ENCODE results near the gene PSIP1. TPM values are rescaled to one million over a fixed set of nuclear protein-coding genes. Genes with fewer than 3 reads are reported as not detected.

Gene PSIP1
- total and polyA plus RNA-seq, 7 donors, result 10.9 to 89.1 (median 65.7) TPM

GRCh38 chr9:15422372-15423230 is 88.2 kb downstream of the PSIP1 start, which contains the start of gene SNAPC3:
TSS of gene SNAPC3 (plus strand) at chr9:15422876. CDS start at chr9:15422880, 4 bp downstream.
- TF ChIP-seq POLR2AphosphoS5 (IDR thresholded peaks at IDR 0.05) (peak; percentile 69 to 88 (median 86)), EP300 (IDR thresholded peaks at IDR 0.05) (peak in 2 of 4 donors; percentile 32 to 53), POLR2A (IDR thresholded peaks at IDR 0.05) (peak; percentile 31 to 60)
- TF ChIP-seq, protein P1, sequence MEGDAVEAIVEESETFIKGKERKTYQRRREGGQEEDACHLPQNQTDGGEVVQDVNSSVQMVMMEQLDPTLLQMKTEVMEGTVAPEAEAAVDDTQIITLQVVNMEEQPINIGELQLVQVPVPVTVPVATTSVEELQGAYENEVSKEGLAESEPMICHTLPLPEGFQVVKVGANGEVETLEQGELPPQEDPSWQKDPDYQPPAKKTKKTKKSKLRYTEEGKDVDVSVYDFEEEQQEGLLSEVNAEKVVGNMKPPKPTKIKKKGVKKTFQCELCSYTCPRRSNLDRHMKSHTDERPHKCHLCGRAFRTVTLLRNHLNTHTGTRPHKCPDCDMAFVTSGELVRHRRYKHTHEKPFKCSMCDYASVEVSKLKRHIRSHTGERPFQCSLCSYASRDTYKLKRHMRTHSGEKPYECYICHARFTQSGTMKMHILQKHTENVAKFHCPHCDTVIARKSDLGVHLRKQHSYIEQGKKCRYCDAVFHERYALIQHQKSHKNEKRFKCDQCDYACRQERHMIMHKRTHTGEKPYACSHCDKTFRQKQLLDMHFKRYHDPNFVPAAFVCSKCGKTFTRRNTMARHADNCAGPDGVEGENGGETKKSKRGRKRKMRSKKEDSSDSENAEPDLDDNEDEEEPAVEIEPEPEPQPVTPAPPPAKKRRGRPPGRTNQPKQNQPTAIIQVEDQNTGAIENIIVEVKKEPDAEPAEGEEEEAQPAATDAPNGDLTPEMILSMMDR (IDR thresholded peaks at IDR 0.05), result peak in 2 of 4 experiments; percentile 20 to 21
- peak; percentile 96 for DNase-seq
- Histone ChIP-seq H3K4me3 (peak within 1 kb of the TSS; percentile 90 to 94 (median 90)), H3K9me3 (no peaks in the 10 kb centered on the region), H3K4me1 (peaks cover 0 to 38% (median 20%) of the 10 kb centered on the region in 4 donors), H3K27me3 (no peaks in the 10 kb centered on the region), H3K36me3 (peaks cover 0 to 25% (median 4%) of the 10 kb centered on the region in 4 donors), H3K27ac (peak within 1 kb of the TSS; percentile 85 to 94 (median 92))
- intact Hi-C loops (cut with DNase I), result loop anchor here (1.0 to 5.0 kb wide), 5 partner anchors 90 to 212 kb away; partner anchors contain the start of genes PSIP1 and TTC39B
- 0 to 1% methylated on average over 70 of the region's 70 CpGs for WGBS, 2 donors

GRCh38 chr9:15421990-15422371 is 88.8 kb downstream of the PSIP1 start:
- Histone ChIP-seq H3K4me1 (peaks cover 0 to 33% (median 20%) of the 10 kb centered on the region in 4 donors), H3K4me3 (peak overlapping the region; percentile 90 to 94 (median 90)), H3K9me3 (no peaks in the 10 kb centered on the region), H3K27me3 (no peaks in the 10 kb centered on the region), H3K27ac (peak overlapping the region; percentile 85 to 94 (median 92)), H3K36me3 (peaks cover 0 to 19% (median 2%) of the 10 kb centered on the region in 4 donors)
- 30 to 54% methylated on average over 9 of the region's 9 CpGs for WGBS, 2 donors
- DNase-seq, result no peak
- TF ChIP-seq POLR2AphosphoS5 (IDR thresholded peaks at IDR 0.05) (no peak), POLR2A (IDR thresholded peaks at IDR 0.05) (no peak), EP300 (IDR thresholded peaks at IDR 0.05) (no peak)
- TF ChIP-seq, protein P1 (IDR thresholded peaks at IDR 0.05), result no peak
- intact Hi-C loops (cut with DNase I), result loop anchor here (1.0 to 5.0 kb wide), 5 partner anchors 90 to 211 kb away; partner anchors contain the start of genes PSIP1 and TTC39B

DNA sequence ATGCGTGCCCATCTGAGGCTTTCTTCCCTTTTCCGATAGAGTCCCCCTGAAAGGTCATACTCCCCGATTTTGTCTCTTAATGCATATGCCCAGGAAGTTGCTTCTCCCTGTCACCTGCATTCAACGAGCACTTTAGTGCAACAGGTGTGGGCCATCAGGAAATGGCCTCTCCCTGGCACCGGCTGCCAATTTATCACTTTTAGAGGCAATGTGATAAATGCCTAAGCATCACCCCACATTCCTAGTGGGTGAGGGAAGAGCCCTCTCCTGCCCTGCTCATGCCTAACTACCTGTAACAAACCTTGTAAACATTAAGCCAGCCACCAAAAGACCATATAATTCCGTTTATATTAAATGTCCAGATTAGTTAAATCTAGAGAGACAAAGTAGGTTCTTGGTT is 89.2 kb downstream of the PSIP1 start:
- TF ChIP-seq, protein P1 (IDR thresholded peaks at IDR 0.05), result no peak
- TF ChIP-seq POLR2A (IDR thresholded peaks at IDR 0.05) (no peak), EP300 (IDR thresholded peaks at IDR 0.05) (no peak)
- DNase-seq, result no peak
- intact Hi-C loops (cut with DNase I), result loop anchor here (5.0 kb wide), 2 partner anchors 91 to 129 kb away; partner anchors contain the start of gene PSIP1
- peaks cover 0 to 18% (median 2%) of the 10 kb centered on the region in 4 donors for H3K36me3 ChIP-seq
- H3K27me3 ChIP-seq, result no peaks in the 10 kb centered on the region
- 40 to 72% methylated on average over 6 of the region's 6 CpGs for WGBS, 2 donors
- peak overlapping the region; percentile 85 to 94 (median 92) for H3K27ac ChIP-seq
- no peak overlapping the region for H3K4me3 ChIP-seq
- peaks cover 0 to 33% (median 20%) of the 10 kb centered on the region in 4 donors for H3K4me1 ChIP-seq
- no peaks in the 10 kb centered on the region for H3K9me3 ChIP-seq

DNA sequence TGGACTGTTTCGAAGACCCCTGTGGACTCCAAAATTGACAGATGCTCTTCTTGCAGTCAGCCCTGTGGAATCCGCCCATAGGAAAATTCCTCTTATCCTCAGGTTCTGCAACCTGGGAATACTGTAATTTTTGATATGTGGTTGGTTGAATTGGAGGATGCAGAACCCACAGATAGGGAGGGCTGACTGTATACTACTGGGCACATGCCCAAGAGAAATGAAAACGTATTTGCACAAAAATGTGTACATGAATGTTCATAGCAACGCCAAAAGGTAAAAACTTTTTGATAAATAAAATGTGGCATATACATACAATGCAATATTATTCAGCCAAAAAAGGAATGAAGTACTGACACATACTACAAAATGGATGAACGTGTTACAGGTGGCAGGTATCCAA is 90.0 kb downstream of the PSIP1 start:
- H3K27me3 ChIP-seq, result no peaks in the 10 kb centered on the region
- H3K4me3 ChIP-seq, result no peak overlapping the region
- TF ChIP-seq POLR2AphosphoS5 (IDR thresholded peaks at IDR 0.05), result no peak
- TF ChIP-seq, protein P1 (IDR thresholded peaks at IDR 0.05), result no peak
- TF ChIP-seq EP300 (IDR thresholded peaks at IDR 0.05), result no peak
- no peak for TF ChIP-seq POLR2A (IDR thresholded peaks at IDR 0.05)
- WGBS, 2 donors, result 46 to 63% methylated on average over 5 of the region's 5 CpGs
- H3K9me3 ChIP-seq, result no peaks in the 10 kb centered on the region
- H3K4me1 ChIP-seq, result peaks cover 0 to 29% (median 18%) of the 10 kb centered on the region in 4 donors
- H3K36me3 ChIP-seq, result peaks cover 0 to 12% (median under 1%) of the 10 kb centered on the region in 4 donors
- DNase-seq, result no peak
- intact Hi-C loops (cut with DNase I), result loop anchor here (5.0 kb wide), 2 partner anchors 92 to 128 kb away; partner anchors contain the start of gene PSIP1
- H3K27ac ChIP-seq, result no peak overlapping the region
